Upper lobe of left lung (tissue), 4 donors: Measurements from ENCODE around the gene MAP3K6.

Experiments used
- CTCF ChIP-seq, 6 experiments: fragments of 450-650 bp in 4 of 6; fragments of 200-600 bp in 2 of 6; sonication (generic) in 2 of 6; IDR thresholded peaks; one replicate each; pipeline ENCODE4 v1.5.1; 2016 to 2019; ENCODE audit warnings: antibody characterized with exemption in 6 of 6
- EP300 ChIP-seq, 4 donors: sonication (generic); formaldehyde crosslinking; IDR thresholded peaks; one replicate each; pipeline ENCODE4 v1.5.1; 2017; ENCODE audit warnings: antibody characterized with exemption in 4 of 4, control low read depth in 2 of 4
- POLR2A ChIP-seq, 4 donors: fragments of 450-650 bp; IDR thresholded peaks; one replicate each; pipeline ENCODE4 v1.5.1; 2016 to 2017; ENCODE audit warnings: antibody characterized with exemption in 4 of 4, mild to moderate bottlenecking in 2 of 4
- POLR2AphosphoS5 ChIP-seq, 2 donors: sonication (generic); formaldehyde crosslinking; IDR thresholded peaks; one replicate each; pipeline ENCODE4 v1.5.1; 2017; ENCODE audit warnings: antibody characterized with exemption in 2 of 2

DNA sequence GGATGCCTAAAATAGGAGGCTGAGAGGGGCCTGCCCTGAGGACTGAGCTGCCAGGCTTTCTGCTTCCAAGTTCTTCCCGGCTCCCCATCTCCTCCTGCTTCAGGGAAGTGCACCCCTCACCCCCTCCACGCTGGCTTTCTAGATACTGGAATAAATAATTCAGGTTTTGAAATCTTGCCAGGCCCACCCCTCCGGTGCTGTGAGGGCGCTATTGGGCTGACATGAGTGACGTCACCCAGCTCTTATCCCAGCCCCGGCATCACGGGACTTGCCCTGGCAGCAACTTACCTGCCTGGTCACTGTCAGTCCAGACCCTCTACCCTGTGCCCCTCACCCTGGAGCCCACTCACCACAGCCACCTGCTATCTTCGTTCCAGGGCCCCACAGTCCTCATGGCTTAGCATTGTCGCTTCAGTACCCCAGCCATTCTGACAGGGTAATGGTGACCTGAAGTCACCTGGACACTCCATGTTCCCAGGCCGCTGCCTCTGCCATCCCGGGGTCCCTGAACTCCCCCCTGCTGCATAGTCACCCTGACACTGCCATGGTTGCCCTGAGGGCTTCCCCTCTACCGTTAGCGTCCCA, 24.8 kb upstream of the MAP3K6 start:
- no peak for TF ChIP-seq CTCF (IDR thresholded peaks at IDR 0.05)
- peak in 2 of 4 donors; percentile 13 to 32 for TF ChIP-seq POLR2A (IDR thresholded peaks at IDR 0.05)
- peak; percentile 64 to 71 for TF ChIP-seq POLR2AphosphoS5 (IDR thresholded peaks at IDR 0.05)
- peak in 1 of 4 donors; percentile 59 for TF ChIP-seq EP300 (IDR thresholded peaks at IDR 0.05)
